Measurements from ENCODE around the gene COQ5. TPM values are rescaled to one million over a fixed set of nuclear protein-coding genes. Genes with fewer than 3 reads are reported as not detected.

The COQ5 gene
- total RNA-seq, 1 donor from 2014 or later = 36.2 TPM

DNA sequence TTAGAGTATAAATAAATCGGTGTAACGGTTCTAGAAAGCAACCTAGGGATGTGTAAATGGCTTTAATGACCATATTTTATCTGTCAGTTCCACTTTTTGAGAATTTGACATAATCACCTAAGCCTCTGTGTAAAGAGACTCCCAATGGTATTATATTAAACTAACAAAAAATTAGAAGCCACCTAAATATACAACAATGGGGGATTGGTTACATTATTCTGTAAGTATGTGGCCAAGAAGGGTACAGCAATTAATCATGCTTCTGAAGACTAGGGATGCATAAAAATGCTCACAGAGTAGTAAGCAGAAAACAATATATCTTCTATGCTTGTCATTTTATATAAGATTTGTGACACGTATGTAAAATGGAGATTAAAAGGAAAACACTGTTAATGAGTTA, 15.7 kb upstream of the COQ5 start:
- Mint-ChIP-seq H3K4me3 (ENCODE audit: low read depth) (no peak overlapping the region), H3K27ac (no peak overlapping the region), H3K9me3 (ENCODE audit: low read depth) (no peaks in the 10 kb centered on the region), H3K36me3 (ENCODE audit: insufficient read depth) (peaks cover 12% of the 10 kb centered on the region), H3K4me1 (ENCODE audit: low read depth) (peaks cover 10% of the 10 kb centered on the region), H3K27me3 (no peaks in the 10 kb centered on the region)
- no peak for DNase-seq (ENCODE audit: low spot score, unreplicated experiment)
- no peak for TF ChIP-seq CTCF (IDR thresholded peaks at IDR 0.05; ENCODE audit: unreplicated experiment)

DNA sequence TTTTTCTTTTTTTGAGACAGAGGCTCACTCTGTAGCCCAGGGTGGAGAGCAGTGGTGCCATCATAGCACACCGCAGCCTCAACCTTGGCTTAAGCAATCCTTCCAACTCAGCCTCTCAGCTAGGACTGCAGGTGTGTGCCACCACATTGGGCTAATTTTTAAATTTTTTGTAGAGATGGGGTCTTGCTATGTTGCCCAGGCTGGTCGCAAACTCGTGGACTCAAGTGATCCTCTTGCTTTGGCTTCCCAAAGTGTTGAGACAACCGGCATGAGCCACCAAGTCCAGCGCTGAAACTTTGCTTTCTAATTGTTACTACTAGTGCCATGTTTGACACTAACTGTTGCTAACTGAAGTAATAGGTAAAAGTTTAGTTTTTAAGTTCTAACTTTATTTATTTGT, 13.2 kb upstream of the COQ5 start:
- DNase-seq (ENCODE audit: low spot score, unreplicated experiment) = no peak
- no peaks in the 10 kb centered on the region for H3K27me3 Mint-ChIP-seq
- no peak overlapping the region for H3K27ac Mint-ChIP-seq
- no peak overlapping the region for H3K4me3 Mint-ChIP-seq (ENCODE audit: low read depth)
- no peaks in the 10 kb centered on the region for H3K9me3 Mint-ChIP-seq (ENCODE audit: low read depth)
- peaks cover 16% of the 10 kb centered on the region for H3K36me3 Mint-ChIP-seq (ENCODE audit: insufficient read depth)
- H3K4me1 Mint-ChIP-seq (ENCODE audit: low read depth) = peaks cover 30% of the 10 kb centered on the region
- no peak for TF ChIP-seq CTCF (IDR thresholded peaks at IDR 0.05; ENCODE audit: unreplicated experiment)

DNA sequence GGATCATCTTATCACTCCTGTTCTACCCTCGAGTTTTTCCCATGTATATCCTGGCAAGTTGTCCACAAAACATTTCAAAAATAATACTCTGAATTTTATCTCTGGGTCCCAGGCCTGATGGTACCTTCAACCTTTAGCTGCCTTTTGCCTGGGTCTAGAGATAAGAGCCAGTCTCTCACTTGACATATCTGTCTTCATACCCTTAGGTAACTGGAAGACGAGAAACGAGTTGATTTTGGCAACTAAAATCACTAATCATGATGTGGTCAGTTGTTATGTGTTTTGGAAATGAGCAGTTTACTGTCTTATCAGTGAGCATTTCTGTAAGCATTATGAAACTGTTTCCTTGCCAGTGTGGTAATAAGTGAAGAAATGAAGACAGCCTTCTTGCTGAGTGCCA, 11.5 kb upstream of the COQ5 start:
- no peak for TF ChIP-seq CTCF (IDR thresholded peaks at IDR 0.05; ENCODE audit: unreplicated experiment)
- Mint-ChIP-seq H3K4me3 (ENCODE audit: low read depth) (no peak overlapping the region), H3K4me1 (ENCODE audit: low read depth) (peaks cover 36% of the 10 kb centered on the region), H3K27me3 (no peaks in the 10 kb centered on the region), H3K36me3 (ENCODE audit: insufficient read depth) (peaks cover 12% of the 10 kb centered on the region), H3K9me3 (ENCODE audit: low read depth) (no peaks in the 10 kb centered on the region), H3K27ac (peak overlapping the region; percentile 24)
- no peak for DNase-seq (ENCODE audit: low spot score, unreplicated experiment)

DNA sequence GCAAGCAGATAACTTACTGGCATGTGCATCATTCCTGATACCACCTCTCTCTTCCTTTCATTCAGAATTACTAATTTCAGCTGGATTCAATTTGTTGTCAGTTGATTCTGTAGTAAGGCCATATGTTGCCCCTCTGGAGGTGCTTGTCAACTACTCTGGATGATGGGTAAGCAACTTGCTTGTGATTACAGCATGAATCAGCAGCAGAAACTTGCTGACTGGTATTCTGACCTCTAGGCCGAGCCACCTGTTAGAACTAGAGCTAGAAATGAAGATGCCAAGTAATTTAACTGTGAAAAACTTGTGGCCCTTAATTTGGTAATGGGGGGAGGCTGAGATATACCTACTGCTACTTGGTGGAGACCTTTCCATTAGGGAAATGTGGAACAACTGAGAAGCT, 10.3 kb upstream of the COQ5 start:
- no peak for DNase-seq (ENCODE audit: low spot score, unreplicated experiment)
- H3K36me3 Mint-ChIP-seq (ENCODE audit: insufficient read depth) = peaks cover 12% of the 10 kb centered on the region
- H3K9me3 Mint-ChIP-seq (ENCODE audit: low read depth) = no peaks in the 10 kb centered on the region
- H3K27ac Mint-ChIP-seq = no peak overlapping the region
- peaks cover 40% of the 10 kb centered on the region for H3K4me1 Mint-ChIP-seq (ENCODE audit: low read depth)
- no peaks in the 10 kb centered on the region for H3K27me3 Mint-ChIP-seq
- H3K4me3 Mint-ChIP-seq (ENCODE audit: low read depth) = no peak overlapping the region
- TF ChIP-seq CTCF (IDR thresholded peaks at IDR 0.05; ENCODE audit: unreplicated experiment) = no peak

GRCh38 chr12:120538281-120539156, 9.6 kb upstream of the COQ5 start:
- Mint-ChIP-seq H3K4me1 (ENCODE audit: low read depth) (peaks cover 40% of the 10 kb centered on the region), H3K36me3 (ENCODE audit: insufficient read depth) (peaks cover 12% of the 10 kb centered on the region), H3K27me3 (no peaks in the 10 kb centered on the region), H3K4me3 (ENCODE audit: low read depth) (peak overlapping the region; percentile 39), H3K9me3 (ENCODE audit: low read depth) (no peaks in the 10 kb centered on the region), H3K27ac (peak overlapping the region; percentile 80)
- no peak for DNase-seq (ENCODE audit: low spot score, unreplicated experiment)
- no peak for TF ChIP-seq CTCF (IDR thresholded peaks at IDR 0.05; ENCODE audit: unreplicated experiment)

Measured in progenitor cell of endocrine pancreas (in vitro differentiated cells).